H1 (cell line): Measurements from ENCODE around the gene LRP1-AS. TPM values are rescaled to one million over a fixed set of nuclear protein-coding genes. Genes with fewer than 3 reads are reported as not detected.

Experiments used
- MAFK ChIP-seq: IDR thresholded peaks from 2 replicates; pipeline ENCODE4 v1.6.1; 2012; ENCODE audit warnings: low read depth, mild to moderate bottlenecking, improper control_type of control experiment, low read length
- polyA plus RNA-seq, 7 experiments: library from polyadenylated mRNA; depleted of rRNA in 3 of 7; stranded (reverse) in 5 of 7; unstranded in 2 of 7; fragments of >200 nt in 5 of 7; fragments of 200-250 nt in 2 of 7; gene quantifications; 1 replicate in 5 of 7; 2 replicates in 1 of 7; 4 replicates in 1 of 7; pipeline versions ENCODE4 v1.2.1 to v1.2.3, GENCODE V29; 2011 to 2013; ENCODE audit warnings: missing spikeins in 2 of 7, mixed read lengths in 2 of 7
- total RNA-seq: library from RNA; stranded (reverse); fragmentation: NEBNext Ultra II Directional; extraction: Animal tissue kit (Norgen Biotek cat#: 25700); gene quantifications from 2 replicates; pipeline ENCODE4 v1.2.1, GENCODE V29; 2021
- TF ChIP-seq, protein P1 (sequence below): IDR thresholded peaks from 2 replicates; pipeline ENCODE4 v1.6.1; 2011; ENCODE audit warnings: low read length, improper control_type of control experiment

Gene LRP1-AS
- total and polyA plus RNA-seq, 2 of the 8 experiments (the other 6 are each of a cell fraction or from before 2014, with no cell fraction given), result not detected

DNA sequence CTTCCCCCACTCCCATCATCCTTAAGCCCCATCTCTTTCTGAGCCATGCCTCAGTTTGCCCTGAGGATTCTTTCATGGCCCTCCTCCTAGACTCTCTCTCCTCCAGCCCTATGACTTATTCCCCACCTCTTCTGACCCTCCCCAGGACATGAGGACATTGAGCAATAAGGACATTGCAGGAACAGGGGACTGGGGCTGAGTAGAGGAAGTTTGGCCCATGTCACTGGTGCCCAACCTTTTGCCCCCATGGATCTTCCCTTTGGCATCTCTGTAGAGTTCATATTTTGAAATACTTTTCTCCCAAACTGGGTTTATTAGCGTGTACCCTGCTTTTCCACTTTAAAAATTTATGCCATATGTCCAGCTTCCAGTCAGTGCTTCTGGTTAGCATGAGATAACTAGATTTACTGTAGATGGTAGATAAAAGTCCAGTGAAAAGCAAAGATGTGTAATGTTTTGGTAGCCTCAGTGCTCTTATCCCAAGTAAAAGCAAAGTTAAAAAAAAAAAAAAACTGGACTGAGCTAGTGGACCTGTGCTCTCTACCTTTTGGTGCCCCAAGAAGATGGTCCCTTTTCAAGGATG is 6.1 kb upstream of the LRP1-AS start (continued):
- TF ChIP-seq, protein P1, sequence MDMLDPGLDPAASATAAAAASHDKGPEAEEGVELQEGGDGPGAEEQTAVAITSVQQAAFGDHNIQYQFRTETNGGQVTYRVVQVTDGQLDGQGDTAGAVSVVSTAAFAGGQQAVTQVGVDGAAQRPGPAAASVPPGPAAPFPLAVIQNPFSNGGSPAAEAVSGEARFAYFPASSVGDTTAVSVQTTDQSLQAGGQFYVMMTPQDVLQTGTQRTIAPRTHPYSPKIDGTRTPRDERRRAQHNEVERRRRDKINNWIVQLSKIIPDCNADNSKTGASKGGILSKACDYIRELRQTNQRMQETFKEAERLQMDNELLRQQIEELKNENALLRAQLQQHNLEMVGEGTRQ, result no peak
- no peak for TF ChIP-seq MAFK
